Endothelial cell (in vitro differentiated cells): ENCODE measurements around the gene KCNH5. TPM values are rescaled to one million over a fixed set of nuclear protein-coding genes. Genes with fewer than 3 reads are reported as not detected.

Experiments
- DNase-seq: peaks from one replicate; pipeline ENCODE4 v3.0.0; 2021; ENCODE audit warnings: low spot score
- H3K27ac Mint-ChIP-seq: one replicate; pipeline ENCODE4 v1.8.0; 2021; ENCODE audit warnings: mixed read lengths, inconsistent platforms; ENCODE audit not compliant: unreplicated experiment
- H3K27me3 Mint-ChIP-seq: one replicate; pipeline ENCODE4 v1.8.0; 2021; ENCODE audit warnings: mild to moderate bottlenecking, moderate library complexity, mixed read lengths, inconsistent platforms; ENCODE audit not compliant: unreplicated experiment
- H3K36me3 Mint-ChIP-seq: one replicate; pipeline ENCODE4 v1.8.0; 2021; ENCODE audit warnings: mild to moderate bottlenecking, low read depth, mixed read lengths, inconsistent platforms; ENCODE audit not compliant: unreplicated experiment
- H3K4me1 Mint-ChIP-seq: one replicate; pipeline ENCODE4 v1.8.0; 2021; ENCODE audit warnings: mild to moderate bottlenecking, mixed read lengths, inconsistent platforms; ENCODE audit not compliant: unreplicated experiment
- H3K4me3 Mint-ChIP-seq: one replicate; pipeline ENCODE4 v1.8.0; 2021; ENCODE audit warnings: mild to moderate bottlenecking, mixed read lengths, inconsistent platforms; ENCODE audit not compliant: unreplicated experiment
- H3K9me3 Mint-ChIP-seq: one replicate; pipeline ENCODE4 v1.8.0; 2021; ENCODE audit warnings: mixed read lengths, inconsistent platforms; ENCODE audit not compliant: unreplicated experiment
- CTCF ChIP-seq: fragments of 200-600 bp; sonication (generic); IDR thresholded peaks from one replicate; pipeline ENCODE4 v1.5.0; 2021; ENCODE audit warnings: antibody characterized with exemption; ENCODE audit not compliant: unreplicated experiment
- total RNA-seq: library from RNA; stranded (reverse); fragmentation: NEBNext Ultra II Directional; extraction: Animal tissue kit (Norgen Biotek cat#: 25700); gene quantifications from one replicate; pipeline ENCODE4 v1.2.1, GENCODE V29; 2021; ENCODE audit not compliant: unreplicated experiment

KCNH5 gene
- total RNA-seq, 1 donor from 2014 or later: 0.13 TPM

- Mint-ChIP-seq H3K4me3 (no peak overlapping the region), H3K36me3 (no peaks in the 10 kb centered on the region), H3K27ac (no peak overlapping the region), H3K4me1 (no peaks in the 10 kb centered on the region), H3K9me3 (no peaks in the 10 kb centered on the region), H3K27me3 (no peaks in the 10 kb centered on the region)
- DNase-seq: no peak
- TF ChIP-seq CTCF: no peak
Observed at GRCh38 chr14:62711351-62712023, 333.8 kb downstream of the KCNH5 start.

GRCh38 chr14:62710811-62711210 lies 334.4 kb downstream of the KCNH5 start:
- Mint-ChIP-seq H3K4me3 (no peak overlapping the region), H3K36me3 (no peaks in the 10 kb centered on the region), H3K27me3 (no peaks in the 10 kb centered on the region), H3K9me3 (no peaks in the 10 kb centered on the region), H3K27ac (no peak overlapping the region), H3K4me1 (no peaks in the 10 kb centered on the region)
- no peak for TF ChIP-seq CTCF
- no peak for DNase-seq

GRCh38 chr14:62709773-62710172 lies 335.5 kb downstream of the KCNH5 start:
- no peaks in the 10 kb centered on the region for H3K36me3 Mint-ChIP-seq
- no peak for TF ChIP-seq CTCF
- H3K27ac Mint-ChIP-seq: no peak overlapping the region

GRCh38 chr14:62706217-62706616 lies 339.0 kb downstream of the KCNH5 start:
- Mint-ChIP-seq H3K27me3 (peaks cover 1% of the 10 kb centered on the region), H3K4me3 (no peak overlapping the region)

More at GRCh38 chr14:62709773-62710172, 335.5 kb downstream of the KCNH5 start:
- Mint-ChIP-seq H3K4me3 (no peak overlapping the region), H3K9me3 (no peaks in the 10 kb centered on the region), H3K27me3 (no peaks in the 10 kb centered on the region), H3K4me1 (no peaks in the 10 kb centered on the region)
- DNase-seq: no peak

More at GRCh38 chr14:62706217-62706616, 339.0 kb downstream of the KCNH5 start:
- no peak for TF ChIP-seq CTCF
- no peaks in the 10 kb centered on the region for H3K36me3 Mint-ChIP-seq
- H3K4me1 Mint-ChIP-seq: no peaks in the 10 kb centered on the region
- no peak overlapping the region for H3K27ac Mint-ChIP-seq
- H3K9me3 Mint-ChIP-seq: no peaks in the 10 kb centered on the region
- no peak for DNase-seq
